ENCODE data around the gene BET1L.

BET1L gene

GRCh38 chr11:209275-210121 is 2.3 kb upstream of the BET1L start:
- no peak for DNase-seq (ENCODE audit: low read depth)

GRCh38 chr11:208917-209260 is 1.7 kb upstream of the BET1L start:
- DNase-seq (ENCODE audit: low read depth) = no peak

GRCh38 chr11:208181-208916 is 1.1 kb upstream of the BET1L start:
- peak; percentile 56 for DNase-seq (ENCODE audit: low read depth)

- DNase-seq (ENCODE audit: low read depth) = no peak
These were observed 623 bp upstream of the BET1L start for GRCh38 chr11:207863-208180.

- no peak for DNase-seq (ENCODE audit: low read depth)
These were observed 532 bp downstream of the BET1L start for GRCh38 chr11:206526-207207.

GRCh38 chr11:206002-206384 is 1.2 kb downstream of the BET1L start:
- DNase-seq (ENCODE audit: low read depth) = no peak

GRCh38 chr11:205221-206001 is 1.8 kb downstream of the BET1L start:
- no peak for DNase-seq (ENCODE audit: low read depth)

GRCh38 chr11:204587-205109 is 2.6 kb downstream of the BET1L start:
- no peak for DNase-seq (ENCODE audit: low read depth)

- no peak for DNase-seq (ENCODE audit: low read depth)
These were observed 3.1 kb downstream of the BET1L start for GRCh38 chr11:203945-204586.

GRCh38 chr11:203056-203944 is 3.9 kb downstream of the BET1L start:
- DNase-seq (ENCODE audit: low read depth) = no peak

- DNase-seq (ENCODE audit: low read depth) = no peak
These were observed 4.7 kb downstream of the BET1L start for GRCh38 chr11:202490-202889.

- no peak for DNase-seq (ENCODE audit: low read depth)
These were observed 5.2 kb downstream of the BET1L start for GRCh38 chr11:201966-202365.

GRCh38 chr11:200224-201003 is 6.8 kb downstream of the BET1L start:
- DNase-seq (ENCODE audit: low read depth) = no peak

GRCh38 chr11:199782-200181 is 7.4 kb downstream of the BET1L start:
- no peak for DNase-seq (ENCODE audit: low read depth)

- no peak for DNase-seq (ENCODE audit: low read depth)
These were observed 8.1 kb downstream of the BET1L start for GRCh38 chr11:199004-199581.

- no peak for DNase-seq (ENCODE audit: low read depth)
These were observed 8.9 kb downstream of the BET1L start for GRCh38 chr11:198236-198806.

- DNase-seq (ENCODE audit: low read depth) = no peak
These were observed 9.4 kb downstream of the BET1L start for GRCh38 chr11:197741-198235.

- no peak for DNase-seq (ENCODE audit: low read depth)
These were observed 10.1 kb downstream of the BET1L start for GRCh38 chr11:196786-197731.

Measured in stimulated activated CD8-positive, alpha-beta memory T cell treated with anti-CD3 and anti-CD28 coated beads, Interleukin-7, amount 100 ng/mL, for 24 hours (primary cell).